ENCODE results near the gene SPTLC3. TPM values are rescaled to one million over a fixed set of nuclear protein-coding genes. Genes with fewer than 3 reads are reported as not detected.

SPTLC3 gene
- total and polyA plus RNA-seq, 2 of the 13 experiments (the other 11 are each of a cell fraction or from before 2014, with no cell fraction given), result 20.5 to 95.6 TPM

DNA sequence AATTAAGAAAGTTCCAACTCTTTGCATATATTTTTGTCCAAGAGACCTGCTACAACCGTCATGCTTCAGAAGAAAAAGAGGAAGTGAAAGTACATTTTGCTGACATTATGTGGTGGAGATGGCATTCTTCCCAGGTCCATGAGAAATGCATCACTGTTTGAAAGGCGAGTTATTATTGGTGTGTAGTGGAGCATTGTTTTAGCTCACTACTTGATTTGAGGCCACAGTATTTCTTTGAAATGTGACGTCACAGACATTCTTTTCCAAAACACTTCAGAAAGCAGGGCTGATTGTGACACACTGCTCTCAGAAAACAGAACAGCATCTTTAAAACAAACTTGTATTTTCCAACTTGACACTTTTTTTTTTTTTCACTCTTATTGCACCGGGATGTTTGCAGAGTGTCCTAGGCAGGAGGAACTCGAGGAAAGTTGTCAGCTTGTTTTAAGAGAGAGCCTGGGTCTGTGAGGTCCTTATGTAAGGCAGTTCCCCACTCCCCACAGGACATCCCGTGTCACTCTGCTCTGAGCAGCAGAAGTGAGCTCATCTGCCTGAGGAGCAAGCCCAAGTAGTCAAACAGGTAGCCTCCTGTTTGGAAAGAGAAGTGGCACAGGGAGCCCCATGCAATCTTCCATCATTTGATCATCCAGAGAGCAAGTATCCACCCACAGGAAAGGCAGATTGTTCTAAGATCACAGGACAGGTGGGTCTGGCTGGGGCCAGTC is 1.1 kb downstream of the SPTLC3 start (continued):
- TF ChIP-seq, protein P1, sequence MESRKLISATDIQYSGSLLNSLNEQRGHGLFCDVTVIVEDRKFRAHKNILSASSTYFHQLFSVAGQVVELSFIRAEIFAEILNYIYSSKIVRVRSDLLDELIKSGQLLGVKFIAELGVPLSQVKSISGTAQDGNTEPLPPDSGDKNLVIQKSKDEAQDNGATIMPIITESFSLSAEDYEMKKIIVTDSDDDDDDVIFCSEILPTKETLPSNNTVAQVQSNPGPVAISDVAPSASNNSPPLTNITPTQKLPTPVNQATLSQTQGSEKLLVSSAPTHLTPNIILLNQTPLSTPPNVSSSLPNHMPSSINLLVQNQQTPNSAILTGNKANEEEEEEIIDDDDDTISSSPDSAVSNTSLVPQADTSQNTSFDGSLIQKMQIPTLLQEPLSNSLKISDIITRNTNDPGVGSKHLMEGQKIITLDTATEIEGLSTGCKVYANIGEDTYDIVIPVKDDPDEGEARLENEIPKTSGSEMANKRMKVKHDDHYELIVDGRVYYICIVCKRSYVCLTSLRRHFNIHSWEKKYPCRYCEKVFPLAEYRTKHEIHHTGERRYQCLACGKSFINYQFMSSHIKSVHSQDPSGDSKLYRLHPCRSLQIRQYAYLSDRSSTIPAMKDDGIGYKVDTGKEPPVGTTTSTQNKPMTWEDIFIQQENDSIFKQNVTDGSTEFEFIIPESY (CRISPR knock-in tag; IDR thresholded peaks at IDR 0.05), result no peak
- TF ChIP-seq BHLHE40 (IDR thresholded peaks at IDR 0.05; ENCODE audit: low read length) (no peak), PCBP1 (IDR thresholded peaks at IDR 0.05; ENCODE audit: borderline replicate concordance, low read depth, low read length) (no peak), SOX13 (IDR thresholded peaks at IDR 0.05) (no peak), SOX13 (CRISPR knock-in tag; conservative IDR thresholded peaks at IDR 0.05 in 1 of 2, IDR thresholded peaks at IDR 0.05 in 1 of 2) (peak in 1 of 2 experiments; percentile 39; a peak in 1 of 4 replicates), ZNF761 (CRISPR knock-in tag; conservative IDR thresholded peaks at IDR 0.05) (0 out of 2 replicates have a peak, but pooled peaks have one; percentile 30), JDP2 (CRISPR knock-in tag; IDR thresholded peaks at IDR 0.05; ENCODE audit: borderline replicate concordance) (no peak), ERF (CRISPR knock-in tag; IDR thresholded peaks at IDR 0.05) (no peak), YEATS4 (CRISPR knock-in tag; IDR thresholded peaks at IDR 0.05; ENCODE audit: borderline replicate concordance) (peak; percentile 10; the same call in 1 of the 2 replicates), TP53 (CRISPR knock-in tag; conservative IDR thresholded peaks at IDR 0.05) (peak; percentile 43; the same call in 1 of the 2 replicates), SIX4 (CRISPR knock-in tag; IDR thresholded peaks at IDR 0.05) (no peak), SNRNP70 (IDR thresholded peaks at IDR 0.05; ENCODE audit: low read depth, low read length) (no peak), CHD4 (IDR thresholded peaks at IDR 0.05; ENCODE audit: borderline replicate concordance, low read length) (no peak), CHD2 (IDR thresholded peaks at IDR 0.05; ENCODE audit: low read depth, low read length) (no peak), ARID2 (CRISPR knock-in tag; IDR thresholded peaks at IDR 0.05; ENCODE audit: borderline replicate concordance) (no peak)
- TF ChIP-seq, protein P2, sequence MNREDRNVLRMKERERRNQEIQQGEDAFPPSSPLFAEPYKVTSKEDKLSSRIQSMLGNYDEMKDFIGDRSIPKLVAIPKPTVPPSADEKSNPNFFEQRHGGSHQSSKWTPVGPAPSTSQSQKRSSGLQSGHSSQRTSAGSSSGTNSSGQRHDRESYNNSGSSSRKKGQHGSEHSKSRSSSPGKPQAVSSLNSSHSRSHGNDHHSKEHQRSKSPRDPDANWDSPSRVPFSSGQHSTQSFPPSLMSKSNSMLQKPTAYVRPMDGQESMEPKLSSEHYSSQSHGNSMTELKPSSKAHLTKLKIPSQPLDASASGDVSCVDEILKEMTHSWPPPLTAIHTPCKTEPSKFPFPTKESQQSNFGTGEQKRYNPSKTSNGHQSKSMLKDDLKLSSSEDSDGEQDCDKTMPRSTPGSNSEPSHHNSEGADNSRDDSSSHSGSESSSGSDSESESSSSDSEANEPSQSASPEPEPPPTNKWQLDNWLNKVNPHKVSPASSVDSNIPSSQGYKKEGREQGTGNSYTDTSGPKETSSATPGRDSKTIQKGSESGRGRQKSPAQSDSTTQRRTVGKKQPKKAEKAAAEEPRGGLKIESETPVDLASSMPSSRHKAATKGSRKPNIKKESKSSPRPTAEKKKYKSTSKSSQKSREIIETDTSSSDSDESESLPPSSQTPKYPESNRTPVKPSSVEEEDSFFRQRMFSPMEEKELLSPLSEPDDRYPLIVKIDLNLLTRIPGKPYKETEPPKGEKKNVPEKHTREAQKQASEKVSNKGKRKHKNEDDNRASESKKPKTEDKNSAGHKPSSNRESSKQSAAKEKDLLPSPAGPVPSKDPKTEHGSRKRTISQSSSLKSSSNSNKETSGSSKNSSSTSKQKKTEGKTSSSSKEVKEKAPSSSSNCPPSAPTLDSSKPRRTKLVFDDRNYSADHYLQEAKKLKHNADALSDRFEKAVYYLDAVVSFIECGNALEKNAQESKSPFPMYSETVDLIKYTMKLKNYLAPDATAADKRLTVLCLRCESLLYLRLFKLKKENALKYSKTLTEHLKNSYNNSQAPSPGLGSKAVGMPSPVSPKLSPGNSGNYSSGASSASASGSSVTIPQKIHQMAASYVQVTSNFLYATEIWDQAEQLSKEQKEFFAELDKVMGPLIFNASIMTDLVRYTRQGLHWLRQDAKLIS (CRISPR knock-in tag; IDR thresholded peaks at IDR 0.05), result no peak
- TF ChIP-seq, protein P3, sequence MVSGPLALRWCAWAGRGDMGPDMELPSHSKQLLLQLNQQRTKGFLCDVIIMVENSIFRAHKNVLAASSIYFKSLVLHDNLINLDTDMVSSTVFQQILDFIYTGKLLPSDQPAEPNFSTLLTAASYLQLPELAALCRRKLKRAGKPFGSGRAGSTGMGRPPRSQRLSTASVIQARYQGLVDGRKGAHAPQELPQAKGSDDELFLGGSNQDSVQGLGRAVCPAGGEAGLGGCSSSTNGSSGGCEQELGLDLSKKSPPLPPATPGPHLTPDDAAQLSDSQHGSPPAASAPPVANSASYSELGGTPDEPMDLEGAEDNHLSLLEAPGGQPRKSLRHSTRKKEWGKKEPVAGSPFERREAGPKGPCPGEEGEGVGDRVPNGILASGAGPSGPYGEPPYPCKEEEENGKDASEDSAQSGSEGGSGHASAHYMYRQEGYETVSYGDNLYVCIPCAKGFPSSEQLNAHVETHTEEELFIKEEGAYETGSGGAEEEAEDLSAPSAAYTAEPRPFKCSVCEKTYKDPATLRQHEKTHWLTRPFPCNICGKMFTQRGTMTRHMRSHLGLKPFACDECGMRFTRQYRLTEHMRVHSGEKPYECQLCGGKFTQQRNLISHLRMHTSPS (CRISPR knock-in tag; IDR thresholded peaks at IDR 0.05; ENCODE audit: low read depth), result no peak
